Measurements from ENCODE around the gene HES4. TPM values are rescaled to one million over a fixed set of nuclear protein-coding genes. Genes with fewer than 3 reads are reported as not detected.

Gene HES4
- total and polyA plus RNA-seq, 2 donors (not counting 1 experiment from before 2014, with no cell fraction given): 0.49 to 2.0 TPM

GRCh38 chr1:1047407-1047806, 47.5 kb upstream of the HES4 start:
- Histone ChIP-seq H3K27ac (ENCODE audit: insufficient read depth, low read length) (no peak overlapping the region), H2AFZ (ENCODE audit: low read length) (no peak overlapping the region), H3K9me3 (ENCODE audit: control insufficient read depth, insufficient read depth, low read depth, low read length) (no peaks in the 10 kb centered on the region), H3K4me1 (ENCODE audit: control insufficient read depth, extremely low read depth, insufficient read depth, low read length) (no peaks in the 10 kb centered on the region), H3K4me2 (ENCODE audit: extremely low read depth, insufficient read depth, low read length) (no peak overlapping the region), H4K20me1 (ENCODE audit: control insufficient read depth, extremely low read depth, insufficient read depth, low read length) (no peaks in the 10 kb centered on the region), H3K9ac (ENCODE audit: insufficient read depth, low read length) (no peak overlapping the region), H3K79me2 (ENCODE audit: control insufficient read depth, insufficient read depth, low read length) (no peaks in the 10 kb centered on the region), H3K36me3 (ENCODE audit: control insufficient read depth, insufficient read depth, low read length) (peaks cover 8% of the 10 kb centered on the region), H3K4me3 (replicated peaks in 1 of 4; ENCODE audit: control extremely low read depth in 1 of 4, insufficient read depth in 1 of 4, low read depth in 3 of 4, low read length in 4 of 4) (no peak overlapping the region), H3K27me3 (ENCODE audit: control insufficient read depth, insufficient read depth, low read length) (no peaks in the 10 kb centered on the region)
- no peak for DNase-seq (ENCODE audit: low read depth in 2 of 2)
- TF ChIP-seq EZH2 (IDR thresholded peaks at IDR 0.05; ENCODE audit: low read length, missing control alignments): no peak
- TF ChIP-seq, protein P1, sequence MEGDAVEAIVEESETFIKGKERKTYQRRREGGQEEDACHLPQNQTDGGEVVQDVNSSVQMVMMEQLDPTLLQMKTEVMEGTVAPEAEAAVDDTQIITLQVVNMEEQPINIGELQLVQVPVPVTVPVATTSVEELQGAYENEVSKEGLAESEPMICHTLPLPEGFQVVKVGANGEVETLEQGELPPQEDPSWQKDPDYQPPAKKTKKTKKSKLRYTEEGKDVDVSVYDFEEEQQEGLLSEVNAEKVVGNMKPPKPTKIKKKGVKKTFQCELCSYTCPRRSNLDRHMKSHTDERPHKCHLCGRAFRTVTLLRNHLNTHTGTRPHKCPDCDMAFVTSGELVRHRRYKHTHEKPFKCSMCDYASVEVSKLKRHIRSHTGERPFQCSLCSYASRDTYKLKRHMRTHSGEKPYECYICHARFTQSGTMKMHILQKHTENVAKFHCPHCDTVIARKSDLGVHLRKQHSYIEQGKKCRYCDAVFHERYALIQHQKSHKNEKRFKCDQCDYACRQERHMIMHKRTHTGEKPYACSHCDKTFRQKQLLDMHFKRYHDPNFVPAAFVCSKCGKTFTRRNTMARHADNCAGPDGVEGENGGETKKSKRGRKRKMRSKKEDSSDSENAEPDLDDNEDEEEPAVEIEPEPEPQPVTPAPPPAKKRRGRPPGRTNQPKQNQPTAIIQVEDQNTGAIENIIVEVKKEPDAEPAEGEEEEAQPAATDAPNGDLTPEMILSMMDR (conservative IDR thresholded peaks at IDR 0.05 in 1 of 2, IDR thresholded peaks at IDR 0.05 in 1 of 2; ENCODE audit: low read depth in 1 of 2, low read length in 2 of 2): no peak

DNA sequence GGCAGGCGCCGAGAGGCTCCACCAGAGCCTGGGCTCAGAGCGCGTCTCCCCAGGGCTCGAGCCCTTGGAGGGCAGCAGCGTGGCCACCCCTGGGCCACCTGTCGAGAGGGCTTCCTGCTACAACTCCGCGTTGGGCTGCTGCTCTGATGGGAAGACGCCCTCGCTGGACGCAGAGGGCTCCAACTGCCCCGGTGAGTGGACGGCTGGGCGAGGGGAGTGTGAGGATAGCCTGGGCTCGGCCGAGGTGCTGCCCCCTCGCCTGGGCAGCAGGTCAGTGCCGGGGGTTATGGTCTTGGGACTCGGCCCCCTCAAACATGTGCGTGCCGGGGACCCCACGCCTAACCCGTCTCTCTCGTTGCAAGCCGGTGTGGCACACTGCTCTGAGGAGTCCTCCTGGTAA, 46.9 kb upstream of the HES4 start:
- Histone ChIP-seq H3K36me3 (ENCODE audit: control insufficient read depth, insufficient read depth, low read length) (peaks cover 11% of the 10 kb centered on the region), H3K9ac (ENCODE audit: insufficient read depth, low read length) (no peak overlapping the region), H2AFZ (ENCODE audit: low read length) (no peak overlapping the region)

GRCh38 chr1:1046243-1046642, 46.3 kb upstream of the HES4 start:
- no peaks in the 10 kb centered on the region for H3K4me1 ChIP-seq (ENCODE audit: control insufficient read depth, extremely low read depth, insufficient read depth, low read length)
- H3K36me3 ChIP-seq (ENCODE audit: control insufficient read depth, insufficient read depth, low read length): peaks cover 11% of the 10 kb centered on the region
- H3K79me2 ChIP-seq (ENCODE audit: control insufficient read depth, insufficient read depth, low read length): no peaks in the 10 kb centered on the region
- no peak overlapping the region for H3K9ac ChIP-seq (ENCODE audit: insufficient read depth, low read length)
- no peak for DNase-seq (ENCODE audit: low read depth in 2 of 2)
- H2AFZ ChIP-seq (ENCODE audit: low read length): no peak overlapping the region
- no peak overlapping the region for H3K4me3 ChIP-seq (replicated peaks in 1 of 4; ENCODE audit: control extremely low read depth in 1 of 4, insufficient read depth in 1 of 4, low read depth in 3 of 4, low read length in 4 of 4)
- no peaks in the 10 kb centered on the region for H4K20me1 ChIP-seq (ENCODE audit: control insufficient read depth, extremely low read depth, insufficient read depth, low read length)
- H3K27ac ChIP-seq (ENCODE audit: insufficient read depth, low read length): no peak overlapping the region
- TF ChIP-seq, protein P1 (conservative IDR thresholded peaks at IDR 0.05 in 1 of 2, IDR thresholded peaks at IDR 0.05 in 1 of 2; ENCODE audit: low read depth in 1 of 2, low read length in 2 of 2): no peak
- TF ChIP-seq EZH2 (IDR thresholded peaks at IDR 0.05; ENCODE audit: low read length, missing control alignments): no peak
- H3K9me3 ChIP-seq (ENCODE audit: control insufficient read depth, insufficient read depth, low read depth, low read length): no peaks in the 10 kb centered on the region
- no peaks in the 10 kb centered on the region for H3K27me3 ChIP-seq (ENCODE audit: control insufficient read depth, insufficient read depth, low read length)
- no peak overlapping the region for H3K4me2 ChIP-seq (ENCODE audit: extremely low read depth, insufficient read depth, low read length)

More for the DNA sequence above, 46.9 kb upstream of the HES4 start:
- H3K79me2 ChIP-seq (ENCODE audit: control insufficient read depth, insufficient read depth, low read length): no peaks in the 10 kb centered on the region
- H3K27me3 ChIP-seq (ENCODE audit: control insufficient read depth, insufficient read depth, low read length): no peaks in the 10 kb centered on the region
- no peak overlapping the region for H3K27ac ChIP-seq (ENCODE audit: insufficient read depth, low read length)
- TF ChIP-seq, protein P1 (conservative IDR thresholded peaks at IDR 0.05 in 1 of 2, IDR thresholded peaks at IDR 0.05 in 1 of 2; ENCODE audit: low read depth in 1 of 2, low read length in 2 of 2): no peak
- no peak for TF ChIP-seq EZH2 (IDR thresholded peaks at IDR 0.05; ENCODE audit: low read length, missing control alignments)
- no peak for DNase-seq (ENCODE audit: low read depth in 2 of 2)
- H3K4me1 ChIP-seq (ENCODE audit: control insufficient read depth, extremely low read depth, insufficient read depth, low read length): no peaks in the 10 kb centered on the region
- no peak overlapping the region for H3K4me2 ChIP-seq (ENCODE audit: extremely low read depth, insufficient read depth, low read length)
- H3K9me3 ChIP-seq (ENCODE audit: control insufficient read depth, insufficient read depth, low read depth, low read length): no peaks in the 10 kb centered on the region
- H3K4me3 ChIP-seq (replicated peaks in 1 of 4; ENCODE audit: control extremely low read depth in 1 of 4, insufficient read depth in 1 of 4, low read depth in 3 of 4, low read length in 4 of 4): no peak overlapping the region
- H4K20me1 ChIP-seq (ENCODE audit: control insufficient read depth, extremely low read depth, insufficient read depth, low read length): no peaks in the 10 kb centered on the region

Data from fibroblast of lung (primary cell).